Hematopoietic multipotent progenitor cell treated with erythropoietin and hydrocortisone succinate and interleukin-3 and kit ligand, for 17 days (in vitro differentiated cells): ENCODE data around the gene HOXA1.

Experiments used
- DNase-seq: peaks from one replicate; pipeline ENCODE4 v3.0.0-alpha.2; 2015; ENCODE audit warnings: low spot score

HOXA1 gene

GRCh38 chr7:27095897-27096767, at the start of gene HOXA1:
TSS of gene HOXA1 (minus strand) at chr7:27096000. CDS start at chr7:27095912, 88 bp downstream.
- no peak for DNase-seq

- no peak for DNase-seq
Measured at GRCh38 chr7:27145165-27145913, 49.5 kb upstream of the HOXA1 start.

GRCh38 chr7:27144781-27145164, 49.0 kb upstream of the HOXA1 start:
- no peak for DNase-seq

GRCh38 chr7:27143950-27144780, 48.4 kb upstream of the HOXA1 start:
- no peak for DNase-seq

GRCh38 chr7:27143023-27143949, 47.5 kb upstream of the HOXA1 start, which contains the start of gene HOXA5:
TSS of gene HOXA5 (minus strand) at chr7:27143681. CDS start at chr7:27143607, 74 bp downstream.
- no peak for DNase-seq

GRCh38 chr7:27142580-27143022, 46.8 kb upstream of the HOXA1 start:
- no peak for DNase-seq

GRCh38 chr7:27141923-27142579, 46.3 kb upstream of the HOXA1 start:
- DNase-seq = no peak

GRCh38 chr7:27141137-27141922, 45.5 kb upstream of the HOXA1 start:
- DNase-seq = no peak

- DNase-seq = no peak
Measured at GRCh38 chr7:27140126-27140857, 44.5 kb upstream of the HOXA1 start.

GRCh38 chr7:27139334-27140125, 43.7 kb upstream of the HOXA1 start:
- DNase-seq = no peak

GRCh38 chr7:27138985-27139333, 43.2 kb upstream of the HOXA1 start:
- DNase-seq = no peak

- no peak for DNase-seq
Measured at GRCh38 chr7:27138472-27138871, 42.7 kb upstream of the HOXA1 start.

GRCh38 chr7:27137640-27138315, 42.0 kb upstream of the HOXA1 start:
- DNase-seq = no peak

GRCh38 chr7:27134392-27134791, 38.6 kb upstream of the HOXA1 start:
- DNase-seq = no peak

- DNase-seq = no peak
Measured at GRCh38 chr7:27133409-27134231, 37.8 kb upstream of the HOXA1 start.

- no peak for DNase-seq
Measured at GRCh38 chr7:27132978-27133377, 37.2 kb upstream of the HOXA1 start.

GRCh38 chr7:27132214-27132613, 36.4 kb upstream of the HOXA1 start:
- no peak for DNase-seq
